ENCODE data around the gene SLC25A39.

DNA sequence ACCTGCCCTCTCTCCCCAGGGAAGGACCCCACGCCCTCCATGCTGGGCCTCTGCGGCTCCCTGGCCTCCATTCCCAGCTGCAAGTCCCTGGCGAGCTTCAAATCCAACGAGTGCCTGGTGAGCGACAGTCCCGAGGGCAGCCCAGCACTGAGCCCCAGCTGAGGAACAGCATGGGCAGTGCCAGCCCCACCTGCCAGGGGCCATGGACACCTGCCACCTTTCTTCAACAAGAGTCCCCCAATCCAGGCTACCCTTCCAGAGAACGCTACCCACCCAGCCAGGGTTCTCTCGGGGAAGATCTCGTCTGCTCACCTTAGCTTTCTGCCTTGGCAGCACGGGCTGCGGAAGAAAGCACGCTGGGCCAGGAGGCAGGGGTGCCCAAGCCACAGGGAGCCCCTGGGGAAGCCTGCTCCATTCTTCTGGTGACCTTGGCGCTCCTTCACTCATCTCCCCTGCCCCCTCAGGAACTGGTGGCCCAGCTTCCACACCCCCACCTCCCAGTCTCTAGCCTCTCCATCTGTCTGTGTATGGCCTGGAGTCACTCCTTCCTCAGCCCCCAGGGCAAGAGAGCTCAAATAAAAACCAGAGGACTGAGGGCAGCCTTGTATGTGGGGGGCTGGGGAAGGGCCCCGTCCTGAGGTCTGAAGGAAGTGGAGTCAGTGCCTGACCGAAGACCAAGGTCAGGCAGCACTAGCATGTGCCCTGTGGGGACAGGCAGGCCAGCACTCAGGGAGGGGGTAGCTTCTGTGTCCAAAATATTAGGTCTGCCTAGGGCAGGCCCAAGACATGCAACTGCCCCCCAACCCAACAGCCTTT, 6.3 kb downstream of the SLC25A39 start:
- TF ChIP-seq CTCF (IDR thresholded peaks at IDR 0.05): no peak
- TF ChIP-seq POLR2A (IDR thresholded peaks at IDR 0.05): no peak

All from body of pancreas (tissue), 4 donors.